Hepatocyte (in vitro differentiated cells): ENCODE measurements around the gene RGS8.

ENCODE experiments used
- CTCF ChIP-seq: fragments of 200-600 bp; sonication (generic); IDR thresholded peaks from 2 replicates; pipeline ENCODE4 v1.5.1; 2016; ENCODE audit warnings: antibody characterized with exemption, mild to moderate bottlenecking; ENCODE audit not compliant: poor library complexity
- EZH2 ChIP-seq: fragments of 200-600 bp; sonication (generic); IDR thresholded peaks from 2 replicates; pipeline ENCODE4 v1.6.1; 2016; ENCODE audit warnings: antibody characterized with exemption, mild to moderate bottlenecking, borderline replicate concordance
- EZH2phosphoT487 ChIP-seq: fragments of 200-600 bp; sonication (generic); IDR thresholded peaks from one replicate; pipeline ENCODE4 v1.6.1; 2018; ENCODE audit warnings: antibody characterized with exemption, mild to moderate bottlenecking, low read depth, moderate library complexity; ENCODE audit not compliant: unreplicated experiment, severe bottlenecking

DNA sequence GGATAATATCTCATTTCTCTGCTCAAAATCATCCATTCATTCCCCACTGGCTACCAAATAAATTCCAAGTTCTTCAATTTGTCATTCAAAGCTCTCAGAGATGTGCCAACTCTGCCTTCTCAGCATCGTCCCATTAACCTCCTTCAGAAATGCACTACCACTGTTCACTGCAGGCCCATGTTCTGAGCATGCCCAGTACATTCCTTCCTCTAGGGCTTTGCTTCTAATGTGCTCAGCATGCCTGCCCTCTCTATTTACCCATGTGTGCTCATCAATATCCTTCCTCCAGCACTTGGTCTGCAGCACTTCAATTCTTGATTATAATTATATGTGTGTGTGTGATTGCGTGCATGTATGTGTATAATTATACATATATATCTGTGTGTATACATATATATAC, 36.1 kb upstream of the RGS8 start:
- peak; percentile 18 for TF ChIP-seq CTCF
- TF ChIP-seq EZH2: no peak
- TF ChIP-seq EZH2phosphoT487: no peak
